Neural progenitor cell (in vitro differentiated cells): ENCODE measurements around the gene CIB2. TPM values are rescaled to one million over a fixed set of nuclear protein-coding genes. Genes with fewer than 3 reads are reported as not detected.

Source experiments
- DNase-seq: peaks from one replicate; pipeline ENCODE4 v3.0.0-alpha.2; 2016; ENCODE audit warnings: low spot score
- H2AFZ ChIP-seq: fragments of 200-600 bp; sonication (generic); replicated peaks from 2 replicates; pipeline ENCODE4 v1.6.1; 2016; ENCODE audit warnings: antibody characterized with exemption
- H3F3A ChIP-seq: fragments of 200-600 bp; sonication (generic); 2 replicates; pipeline ENCODE4 v1.6.1; 2016; ENCODE audit warnings: antibody characterized with exemption, low read depth
- H3K27ac ChIP-seq: fragments of 200-600 bp; sonication (generic); 2 replicates; pipeline ENCODE4 v1.5.1; 2016; ENCODE audit warnings: mild to moderate bottlenecking
- H3K27me3 ChIP-seq: fragments of 200-600 bp; sonication (generic); 2 replicates; pipeline ENCODE4 v1.6.1; 2016; ENCODE audit warnings: mild to moderate bottlenecking, moderate library complexity
- H3K36me3 ChIP-seq: fragments of 200-600 bp; sonication (generic); 2 replicates; pipeline ENCODE4 v1.5.1; 2016
- H3K4me1 ChIP-seq: fragments of 200-600 bp; sonication (generic); 2 replicates; pipeline ENCODE4 v1.6.1; 2016; ENCODE audit warnings: mixed run types
- H3K4me2 ChIP-seq: fragments of 200-600 bp; sonication (generic); 2 replicates; pipeline ENCODE4 v1.6.1; 2016
- H3K4me3 ChIP-seq: fragments of 200-600 bp; sonication (generic); 2 replicates; pipeline ENCODE4 v1.5.1; 2016
- H3K79me2 ChIP-seq: fragments of 200-600 bp; sonication (generic); 2 replicates; pipeline ENCODE4 v1.6.1; 2016; ENCODE audit warnings: low read depth
- H3K9ac ChIP-seq: fragments of 200-600 bp; sonication (generic); 2 replicates; pipeline ENCODE4 v1.6.1; 2016
- H3K9me3 ChIP-seq: fragments of 200-600 bp; sonication (generic); 2 replicates; pipeline ENCODE4 v1.5.1; 2016; ENCODE audit warnings: low read depth
- H4K20me1 ChIP-seq: fragments of 200-600 bp; sonication (generic); 2 replicates; pipeline ENCODE4 v1.6.1; 2016; ENCODE audit warnings: low read depth
- H3K27ac Mint-ChIP-seq: 3 replicates; pipeline ENCODE4 v1.8.0; 2021; ENCODE audit warnings: mixed read lengths
- H3K27me3 Mint-ChIP-seq: 2 replicates; pipeline ENCODE4 v1.8.0; 2022; ENCODE audit warnings: low read depth, mild to moderate bottlenecking, inconsistent platforms, moderate library complexity, mixed read lengths; ENCODE audit not compliant: insufficient read depth
- H3K36me3 Mint-ChIP-seq: 3 replicates; pipeline ENCODE4 v1.8.0; 2021; ENCODE audit warnings: mixed read lengths
- H3K4me1 Mint-ChIP-seq: 3 replicates; pipeline ENCODE4 v1.8.0; 2021; ENCODE audit warnings: mixed read lengths
- H3K4me3 Mint-ChIP-seq: 3 replicates; pipeline ENCODE4 v1.8.0; 2021; ENCODE audit warnings: mild to moderate bottlenecking, moderate library complexity, mixed read lengths
- H3K9me3 Mint-ChIP-seq: 3 replicates; pipeline ENCODE4 v1.8.0; 2020; ENCODE audit warnings: mixed read lengths
- EZH2 ChIP-seq: fragments of 200-600 bp; sonication (generic); IDR thresholded peaks from 2 replicates; pipeline ENCODE4 v1.6.1; 2017; ENCODE audit warnings: antibody characterized with exemption, mild to moderate bottlenecking, moderate library complexity
- EZH2phosphoT487 ChIP-seq: fragments of 200-600 bp; sonication (generic); IDR thresholded peaks from 2 replicates; pipeline ENCODE4 v1.6.1; 2017; ENCODE audit warnings: antibody characterized with exemption
- total RNA-seq: library from RNA; depleted of rRNA; stranded (reverse); fragments of >200 nt; gene quantifications from 2 replicates; pipeline ENCODE4 v1.2.3, GENCODE V29; 2015; ENCODE audit warnings: low replicate concordance
- TF ChIP-seq, protein P1 (sequence below): fragments of 200-600 bp; sonication (generic); IDR thresholded peaks from 2 replicates; pipeline ENCODE4 v1.5.1; 2017; ENCODE audit warnings: antibody characterized with exemption, mild to moderate bottlenecking

CIB2 gene
- total RNA-seq, 1 donor from 2014 or later: 40.6 TPM

DNA sequence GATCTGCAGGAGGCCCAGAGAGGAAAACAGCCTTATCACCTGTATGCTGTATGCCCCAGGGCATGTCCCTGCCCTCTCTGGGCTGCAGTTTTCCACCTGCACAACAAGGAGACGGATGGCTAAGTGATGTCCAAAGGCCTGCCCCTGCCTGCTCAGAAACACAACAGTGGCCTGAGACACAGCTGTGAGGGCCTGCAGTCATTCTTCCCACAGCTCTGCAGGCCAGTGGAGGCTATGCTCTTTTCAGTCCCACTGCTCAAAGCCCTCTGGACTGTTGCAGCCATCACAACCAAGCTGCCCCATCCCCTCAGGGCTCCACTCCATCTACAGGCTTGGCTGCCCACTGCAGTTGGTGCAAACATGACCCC is 48.5 kb downstream of the CIB2 start:
- Histone ChIP-seq H3K4me3 (no peak overlapping the region), H3K9ac (no peak overlapping the region), H3K36me3 (no peaks in the 10 kb centered on the region), H3K9me3 (no peaks in the 10 kb centered on the region), H2AFZ (no peak overlapping the region), H3F3A (no peaks in the 10 kb centered on the region), H4K20me1 (no peaks in the 10 kb centered on the region), H3K4me2 (no peak overlapping the region), H3K27ac (no peak overlapping the region), H3K79me2 (no peaks in the 10 kb centered on the region), H3K4me1 (no peaks in the 10 kb centered on the region), H3K27me3 (no peaks in the 10 kb centered on the region)
- DNase-seq: no peak
- no peak overlapping the region for H3K4me3 Mint-ChIP-seq
- H3K36me3 Mint-ChIP-seq: no peaks in the 10 kb centered on the region
- no peaks in the 10 kb centered on the region for H3K9me3 Mint-ChIP-seq
- peaks cover 7% of the 10 kb centered on the region for H3K27me3 Mint-ChIP-seq
- TF ChIP-seq EZH2phosphoT487 (no peak), EZH2 (no peak)
- TF ChIP-seq, protein P1, sequence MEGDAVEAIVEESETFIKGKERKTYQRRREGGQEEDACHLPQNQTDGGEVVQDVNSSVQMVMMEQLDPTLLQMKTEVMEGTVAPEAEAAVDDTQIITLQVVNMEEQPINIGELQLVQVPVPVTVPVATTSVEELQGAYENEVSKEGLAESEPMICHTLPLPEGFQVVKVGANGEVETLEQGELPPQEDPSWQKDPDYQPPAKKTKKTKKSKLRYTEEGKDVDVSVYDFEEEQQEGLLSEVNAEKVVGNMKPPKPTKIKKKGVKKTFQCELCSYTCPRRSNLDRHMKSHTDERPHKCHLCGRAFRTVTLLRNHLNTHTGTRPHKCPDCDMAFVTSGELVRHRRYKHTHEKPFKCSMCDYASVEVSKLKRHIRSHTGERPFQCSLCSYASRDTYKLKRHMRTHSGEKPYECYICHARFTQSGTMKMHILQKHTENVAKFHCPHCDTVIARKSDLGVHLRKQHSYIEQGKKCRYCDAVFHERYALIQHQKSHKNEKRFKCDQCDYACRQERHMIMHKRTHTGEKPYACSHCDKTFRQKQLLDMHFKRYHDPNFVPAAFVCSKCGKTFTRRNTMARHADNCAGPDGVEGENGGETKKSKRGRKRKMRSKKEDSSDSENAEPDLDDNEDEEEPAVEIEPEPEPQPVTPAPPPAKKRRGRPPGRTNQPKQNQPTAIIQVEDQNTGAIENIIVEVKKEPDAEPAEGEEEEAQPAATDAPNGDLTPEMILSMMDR: no peak
- no peaks in the 10 kb centered on the region for H3K4me1 Mint-ChIP-seq
- no peak overlapping the region for H3K27ac Mint-ChIP-seq

DNA sequence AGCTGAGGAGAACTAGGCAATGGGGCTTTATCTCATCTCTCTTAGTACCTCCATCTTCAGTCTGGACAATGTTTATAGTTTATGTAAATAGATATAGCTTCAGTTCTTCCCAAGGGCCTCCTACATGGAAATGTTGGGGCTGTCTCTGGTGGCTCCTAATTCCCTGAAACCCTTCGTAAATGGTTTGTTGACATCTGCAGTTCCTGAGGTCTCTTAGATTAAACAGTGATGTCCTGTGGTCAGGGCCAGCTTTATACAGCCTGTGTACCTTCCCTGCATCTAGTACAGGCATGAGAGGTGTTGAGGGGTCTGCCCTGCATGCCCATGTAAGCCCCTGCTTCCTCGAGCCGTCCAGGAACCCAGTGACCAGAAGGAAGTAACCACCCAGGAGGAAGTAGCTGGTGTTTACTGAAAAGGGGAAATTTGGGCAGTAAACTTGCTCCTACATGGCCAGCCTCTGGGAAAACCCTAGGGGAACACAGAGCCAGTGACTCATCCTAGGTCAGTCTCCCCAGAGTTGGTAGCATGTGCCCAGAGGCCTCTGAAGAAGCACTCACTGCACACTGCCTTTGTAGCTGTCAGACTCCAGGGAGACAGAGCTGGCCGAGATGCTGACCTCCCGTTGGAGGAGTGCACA is 49.0 kb downstream of the CIB2 start:
- H3K4me3 Mint-ChIP-seq: no peak overlapping the region
- no peak overlapping the region for H3K27ac Mint-ChIP-seq
- H3K4me1 Mint-ChIP-seq: no peaks in the 10 kb centered on the region
- H3K9me3 Mint-ChIP-seq: no peaks in the 10 kb centered on the region
- no peak for DNase-seq
- H2AFZ ChIP-seq: no peak overlapping the region
- H3K27ac ChIP-seq: no peak overlapping the region
- no peak overlapping the region for H3K4me3 ChIP-seq
- H3K9me3 ChIP-seq: no peaks in the 10 kb centered on the region
- TF ChIP-seq, protein P1: no peak
- TF ChIP-seq EZH2phosphoT487 (no peak), EZH2 (no peak)
- H3K36me3 ChIP-seq: no peaks in the 10 kb centered on the region
- H3K27me3 ChIP-seq: no peaks in the 10 kb centered on the region
- H3K79me2 ChIP-seq: no peaks in the 10 kb centered on the region
- peaks cover 7% of the 10 kb centered on the region for H3K27me3 Mint-ChIP-seq
- no peaks in the 10 kb centered on the region for H4K20me1 ChIP-seq
- no peak overlapping the region for H3K9ac ChIP-seq
- H3K4me1 ChIP-seq: no peaks in the 10 kb centered on the region
- no peak overlapping the region for H3K4me2 ChIP-seq
- H3K36me3 Mint-ChIP-seq: no peaks in the 10 kb centered on the region
- peaks cover under 1% of the 10 kb centered on the region for H3F3A ChIP-seq

DNA sequence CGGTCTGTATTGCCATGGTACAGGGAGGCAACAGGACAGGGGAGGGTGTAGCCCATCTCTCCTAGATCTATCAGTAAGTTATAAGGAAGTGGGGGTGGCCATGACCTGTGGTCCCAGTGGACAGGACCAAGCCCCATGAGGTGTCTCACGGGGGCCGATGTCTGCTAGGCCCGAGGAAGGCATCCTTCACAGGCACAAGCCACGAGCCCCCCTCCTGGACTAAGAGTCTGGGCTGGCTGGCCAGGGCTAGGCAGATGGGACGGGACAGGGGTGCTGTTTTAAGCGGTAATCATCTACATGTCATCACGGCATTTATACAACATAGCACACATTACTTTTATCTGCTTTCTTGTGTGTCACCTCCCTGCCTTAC is 51.2 kb downstream of the CIB2 start:
- Histone ChIP-seq H3K9ac (no peak overlapping the region), H3K9me3 (no peaks in the 10 kb centered on the region), H3K4me1 (peaks cover 16% of the 10 kb centered on the region), H3K79me2 (peaks cover 8% of the 10 kb centered on the region), H3K36me3 (no peaks in the 10 kb centered on the region), H3K27me3 (no peaks in the 10 kb centered on the region), H3K27ac (no peak overlapping the region), H4K20me1 (peaks cover 15% of the 10 kb centered on the region), H3K4me3 (no peak overlapping the region), H3K4me2 (no peak overlapping the region), H3F3A (peaks cover 22% of the 10 kb centered on the region), H2AFZ (no peak overlapping the region)
- Mint-ChIP-seq H3K9me3 (no peaks in the 10 kb centered on the region), H3K27ac (peak overlapping the region; percentile 22), H3K36me3 (no peaks in the 10 kb centered on the region), H3K27me3 (peaks cover 5% of the 10 kb centered on the region), H3K4me3 (no peak overlapping the region), H3K4me1 (peaks cover 10% of the 10 kb centered on the region)
- no peak for DNase-seq
- no peak for TF ChIP-seq EZH2phosphoT487
- TF ChIP-seq, protein P1: no peak
- no peak for TF ChIP-seq EZH2
